GM19395 (cell line): Measurements from ENCODE around the gene USP7.
"Not testable (repeated sequence)": the region's sequence is repeated elsewhere in the genome, so short reads cannot be mapped to it uniquely, and the experiment has no call there.

Experiments used
- ATAC-seq: cut with Tn5 transposase; IDR thresholded peaks from one replicate; pipeline ENCODE4 v1.9.1; 2021; ENCODE audit warnings: mild to moderate bottlenecking, moderate library complexity; ENCODE audit not compliant: unreplicated experiment

Gene USP7

GRCh38 chr16:8928467-8928957, 35.2 kb downstream of the USP7 start:
- ATAC-seq = no peak

- ATAC-seq = no peak
These were observed 36.9 kb downstream of the USP7 start for GRCh38 chr16:8926827-8927226.

- no peak for ATAC-seq
These were observed 38.3 kb downstream of the USP7 start for GRCh38 chr16:8925455-8925854.

- no peak for ATAC-seq
These were observed 39.5 kb downstream of the USP7 start for GRCh38 chr16:8924214-8924613.

- no peak for ATAC-seq
These were observed 40.5 kb downstream of the USP7 start for GRCh38 chr16:8923199-8923598.

GRCh38 chr16:8921347-8921984, 42.2 kb downstream of the USP7 start:
- ATAC-seq = no peak

GRCh38 chr16:8920645-8921346, 42.9 kb downstream of the USP7 start:
- no peak for ATAC-seq

- ATAC-seq = no peak
These were observed 43.7 kb downstream of the USP7 start for GRCh38 chr16:8919934-8920462.

GRCh38 chr16:8919089-8919933, 44.4 kb downstream of the USP7 start:
- no peak for ATAC-seq

- not testable (repeated sequence) for ATAC-seq
These were observed 46.4 kb downstream of the USP7 start for GRCh38 chr16:8917336-8917735.

GRCh38 chr16:8916541-8917225, 47.0 kb downstream of the USP7 start:
- ATAC-seq = no peak

- no peak for ATAC-seq
These were observed 47.9 kb downstream of the USP7 start for GRCh38 chr16:8915722-8916301.

GRCh38 chr16:8914098-8914497, 49.6 kb downstream of the USP7 start:
- no peak for ATAC-seq

GRCh38 chr16:8912793-8913192, 50.9 kb downstream of the USP7 start:
- no peak for ATAC-seq

GRCh38 chr16:8910811-8911210, 52.9 kb downstream of the USP7 start:
- no peak for ATAC-seq

GRCh38 chr16:8908810-8909468, 54.8 kb downstream of the USP7 start:
- ATAC-seq = no peak

GRCh38 chr16:8907096-8907495, 56.6 kb downstream of the USP7 start:
- no peak for ATAC-seq

- ATAC-seq = no peak
These were observed 57.7 kb downstream of the USP7 start for GRCh38 chr16:8905795-8906591.

GRCh38 chr16:8905168-8905762, 58.4 kb downstream of the USP7 start:
- no peak for ATAC-seq
